HT-29 (cell line): ENCODE measurements around the gene RECK. TPM values are rescaled to one million over a fixed set of nuclear protein-coding genes. Genes with fewer than 3 reads are reported as not detected.
"Not testable (repeated sequence)": the region's sequence is repeated elsewhere in the genome, so short reads cannot be mapped to it uniquely, and the experiment has no call there.

Experiments
- DNase-seq: peaks from one replicate; pipeline ENCODE4 v3.0.0-alpha.2; 2015; ENCODE audit warnings: low spot score
- total RNA-seq: library from RNA; depleted of rRNA; stranded (reverse); fragments of >200 nt; shearing (Covaris generic); gene quantifications from 2 replicates; pipeline ENCODE4 v1.2.3, GENCODE V29; 2014; rRNA removed

Gene RECK, protein sequence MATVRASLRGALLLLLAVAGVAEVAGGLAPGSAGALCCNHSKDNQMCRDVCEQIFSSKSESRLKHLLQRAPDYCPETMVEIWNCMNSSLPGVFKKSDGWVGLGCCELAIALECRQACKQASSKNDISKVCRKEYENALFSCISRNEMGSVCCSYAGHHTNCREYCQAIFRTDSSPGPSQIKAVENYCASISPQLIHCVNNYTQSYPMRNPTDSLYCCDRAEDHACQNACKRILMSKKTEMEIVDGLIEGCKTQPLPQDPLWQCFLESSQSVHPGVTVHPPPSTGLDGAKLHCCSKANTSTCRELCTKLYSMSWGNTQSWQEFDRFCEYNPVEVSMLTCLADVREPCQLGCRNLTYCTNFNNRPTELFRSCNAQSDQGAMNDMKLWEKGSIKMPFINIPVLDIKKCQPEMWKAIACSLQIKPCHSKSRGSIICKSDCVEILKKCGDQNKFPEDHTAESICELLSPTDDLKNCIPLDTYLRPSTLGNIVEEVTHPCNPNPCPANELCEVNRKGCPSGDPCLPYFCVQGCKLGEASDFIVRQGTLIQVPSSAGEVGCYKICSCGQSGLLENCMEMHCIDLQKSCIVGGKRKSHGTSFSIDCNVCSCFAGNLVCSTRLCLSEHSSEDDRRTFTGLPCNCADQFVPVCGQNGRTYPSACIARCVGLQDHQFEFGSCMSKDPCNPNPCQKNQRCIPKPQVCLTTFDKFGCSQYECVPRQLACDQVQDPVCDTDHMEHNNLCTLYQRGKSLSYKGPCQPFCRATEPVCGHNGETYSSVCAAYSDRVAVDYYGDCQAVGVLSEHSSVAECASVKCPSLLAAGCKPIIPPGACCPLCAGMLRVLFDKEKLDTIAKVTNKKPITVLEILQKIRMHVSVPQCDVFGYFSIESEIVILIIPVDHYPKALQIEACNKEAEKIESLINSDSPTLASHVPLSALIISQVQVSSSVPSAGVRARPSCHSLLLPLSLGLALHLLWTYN
- total RNA-seq = not detected in 2 replicates

DNA sequence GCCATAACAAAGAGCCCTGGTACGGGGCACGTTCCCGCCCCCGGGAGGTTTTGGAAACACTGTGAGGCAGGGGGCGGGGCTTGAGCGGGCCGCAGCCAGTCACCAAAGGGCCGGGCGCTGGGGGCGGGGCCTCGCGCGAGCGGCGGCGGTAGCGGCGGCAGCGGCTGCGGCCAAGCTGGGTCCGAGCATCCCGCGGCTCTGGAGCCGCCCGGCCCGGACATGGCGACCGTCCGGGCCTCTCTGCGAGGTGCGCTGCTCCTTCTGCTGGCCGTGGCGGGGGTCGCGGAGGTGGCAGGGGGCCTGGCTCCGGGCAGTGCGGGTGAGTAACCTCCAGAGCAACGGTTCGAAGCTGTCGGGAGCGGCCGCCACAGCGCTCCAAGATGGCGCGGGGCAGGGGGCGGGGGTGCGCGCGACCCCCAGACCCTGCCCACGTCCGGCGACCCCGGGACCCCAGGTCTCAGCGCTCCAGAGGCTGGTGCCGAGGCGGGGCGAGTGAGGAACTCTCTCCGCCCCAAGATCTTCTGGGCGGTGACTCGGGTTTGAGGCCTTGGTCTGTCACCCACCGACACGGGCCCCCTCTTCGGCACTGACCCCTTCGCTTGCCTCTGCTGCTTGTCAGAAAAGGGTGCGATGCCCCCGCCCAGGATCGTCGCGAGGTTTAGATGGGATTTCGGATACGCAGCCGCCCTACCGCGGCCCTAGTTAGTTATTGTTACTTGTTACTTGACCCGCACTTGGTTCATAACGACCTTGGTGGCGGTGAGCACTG lies at the start of gene RECK:
Gene RECK (plus strand): TSS at position 134 of the 769 bp plus-strand sequence. CDS start 86 bp downstream, at position 220.
- DNase-seq = no peak

DNA sequence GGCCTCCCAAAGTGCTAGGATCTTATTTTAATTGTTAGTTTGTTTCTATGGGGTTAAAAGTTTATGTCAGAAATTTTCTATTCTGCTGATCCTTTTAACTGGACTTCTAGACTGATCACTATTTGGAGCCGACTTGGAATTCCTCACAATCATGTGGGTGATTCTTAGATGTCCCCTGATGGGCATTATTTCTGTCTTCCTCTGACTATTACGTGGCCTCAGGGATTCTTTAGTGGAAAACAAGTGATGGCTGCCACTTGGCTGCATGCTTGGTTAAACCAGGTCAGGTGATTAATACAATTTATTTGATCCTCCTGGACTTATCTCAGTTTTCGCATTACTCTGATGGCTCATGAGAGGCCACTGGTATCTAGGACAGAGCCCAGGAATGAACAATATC lies 46.6 kb upstream of the RECK start:
- DNase-seq = no peak

DNA sequence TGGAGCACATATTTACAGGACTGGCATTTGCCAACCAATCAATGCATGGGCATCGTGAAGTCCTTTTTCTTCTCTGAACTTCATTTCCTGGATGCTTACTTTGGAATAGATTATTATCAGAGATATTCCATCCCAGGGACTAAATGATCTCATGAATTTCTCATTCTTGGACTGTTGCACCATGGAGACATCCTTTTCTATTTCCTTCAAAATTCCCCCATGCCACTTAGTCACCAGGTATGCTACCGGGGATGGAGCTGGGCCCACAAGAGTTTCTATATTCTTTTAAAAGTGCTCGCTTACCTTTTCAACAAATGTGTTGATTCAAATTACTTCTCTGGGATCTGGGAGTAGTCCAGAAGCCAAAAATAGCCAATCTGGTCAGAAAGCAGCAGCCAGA lies 43.6 kb upstream of the RECK start:
- DNase-seq = not testable (repeated sequence)

DNA sequence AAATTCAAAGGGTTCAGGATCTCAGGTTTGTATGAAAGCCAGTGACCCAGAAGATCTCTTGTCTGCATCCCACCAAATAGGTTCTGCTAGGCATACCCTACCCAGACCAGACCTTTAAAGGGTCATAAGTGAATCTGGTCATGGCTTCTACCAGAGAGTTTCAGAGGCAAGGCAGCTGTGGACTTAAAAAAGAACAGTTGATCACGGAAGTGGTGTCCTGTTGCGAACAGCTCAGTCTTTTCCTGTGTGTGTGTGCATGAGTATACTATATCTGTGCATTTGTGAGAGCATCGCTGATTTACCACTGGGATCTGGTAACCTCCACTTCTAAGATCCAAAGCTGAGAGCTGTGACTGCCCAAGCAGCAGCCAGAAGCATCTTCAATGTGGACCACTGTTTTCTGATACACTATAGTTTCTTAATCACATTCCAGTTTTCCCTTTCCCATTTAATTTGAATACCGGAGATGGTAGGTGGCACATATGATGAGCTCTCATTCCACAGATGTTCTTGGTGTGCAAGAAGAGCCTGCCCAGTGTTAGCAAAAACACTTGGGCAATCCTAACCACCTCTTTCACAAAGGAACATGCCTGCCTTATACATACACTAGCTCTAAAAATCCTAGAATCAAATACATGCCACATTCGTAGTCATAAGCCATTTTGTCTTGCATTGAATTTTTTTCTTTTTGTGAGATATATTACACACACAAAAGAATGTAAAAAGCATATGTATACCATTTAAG lies 42.6 kb upstream of the RECK start:
- no peak for DNase-seq

DNA sequence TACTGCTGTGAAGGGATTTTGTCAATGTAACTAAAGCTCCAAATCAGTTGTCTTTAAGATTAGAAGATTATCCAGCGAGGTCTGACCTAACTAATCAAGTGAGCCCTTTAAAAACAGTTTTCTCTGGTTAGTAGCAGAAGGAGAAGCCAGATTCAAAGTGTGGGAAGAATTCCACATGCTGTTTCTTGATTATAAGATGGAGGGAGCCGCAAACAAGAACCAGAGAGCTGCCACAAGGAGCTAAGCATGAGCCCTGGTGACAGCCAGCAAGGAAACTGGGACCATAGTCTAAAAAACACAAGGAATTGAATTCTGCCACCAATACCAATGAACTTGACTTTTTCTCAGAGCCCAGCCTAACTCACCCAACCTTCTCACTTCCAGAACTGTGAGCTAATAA lies 41.8 kb upstream of the RECK start:
- DNase-seq = no peak

DNA sequence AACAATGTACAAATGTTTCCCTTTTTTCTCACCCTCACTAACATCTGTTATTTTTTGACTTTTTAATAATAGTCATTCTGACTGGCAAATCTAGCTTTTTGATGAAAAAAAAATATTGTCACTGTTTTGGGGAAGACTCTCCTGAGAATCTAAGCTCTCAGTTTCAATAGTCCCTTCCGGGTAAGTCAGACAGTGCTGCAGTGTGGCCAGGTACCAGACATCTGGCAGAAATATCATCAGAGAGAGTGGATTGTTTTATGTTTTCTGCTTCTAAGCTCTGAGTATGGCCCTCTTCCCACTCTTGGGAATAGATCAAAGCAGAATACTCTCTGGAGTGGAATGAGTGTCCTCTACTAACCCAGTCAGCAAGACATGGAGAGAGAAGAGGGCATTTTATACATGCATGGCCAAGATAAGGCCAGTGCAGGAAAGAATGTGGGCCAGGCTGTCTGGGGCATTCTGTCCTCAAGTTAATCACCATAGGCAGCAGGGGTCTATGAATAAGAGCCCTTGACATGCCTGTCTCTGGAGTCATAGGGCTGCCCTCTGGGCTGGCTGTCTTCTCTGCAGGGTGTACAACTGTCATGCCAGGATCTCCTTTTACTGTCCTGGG lies 40.2 kb upstream of the RECK start:
- DNase-seq = no peak

DNA sequence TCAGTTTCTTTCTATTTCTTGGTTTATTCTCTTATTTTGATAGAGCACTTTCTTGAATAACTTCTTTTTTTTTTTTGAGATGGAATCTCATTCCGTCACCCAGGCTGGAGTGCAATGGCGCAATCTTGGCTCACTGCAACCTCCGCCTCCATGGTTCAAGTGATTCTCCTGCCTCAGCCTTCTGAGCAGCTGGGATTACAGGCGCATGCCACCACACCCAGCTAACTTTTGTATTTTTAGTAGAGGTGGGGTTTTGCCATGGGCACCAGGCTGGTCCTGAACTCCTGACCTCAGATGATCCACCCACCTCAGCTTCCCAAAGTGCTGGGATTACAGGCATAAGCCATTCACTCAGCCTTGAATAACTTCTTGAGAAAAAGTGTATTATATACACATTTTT lies 39.7 kb upstream of the RECK start:
- not testable (repeated sequence) for DNase-seq

DNA sequence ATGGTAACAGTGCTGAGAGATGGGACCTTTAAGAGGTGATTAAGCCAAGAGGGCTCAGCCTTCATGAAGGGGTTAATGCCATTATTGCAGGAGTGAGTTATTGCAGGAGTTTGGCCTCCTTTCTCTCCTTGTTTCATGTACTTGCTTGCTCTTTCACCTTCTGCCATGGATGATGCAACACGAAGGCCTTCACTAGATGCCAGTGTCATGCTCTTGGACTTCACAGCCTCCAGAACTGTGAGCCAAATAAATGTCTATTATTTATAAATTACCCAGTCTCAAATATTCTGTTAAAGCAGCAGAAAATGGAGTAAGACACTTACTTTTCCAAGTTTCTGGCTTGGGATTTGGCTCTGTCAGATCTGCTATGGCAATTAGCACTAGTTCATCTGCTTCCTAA lies 38.4 kb upstream of the RECK start:
- no peak for DNase-seq

DNA sequence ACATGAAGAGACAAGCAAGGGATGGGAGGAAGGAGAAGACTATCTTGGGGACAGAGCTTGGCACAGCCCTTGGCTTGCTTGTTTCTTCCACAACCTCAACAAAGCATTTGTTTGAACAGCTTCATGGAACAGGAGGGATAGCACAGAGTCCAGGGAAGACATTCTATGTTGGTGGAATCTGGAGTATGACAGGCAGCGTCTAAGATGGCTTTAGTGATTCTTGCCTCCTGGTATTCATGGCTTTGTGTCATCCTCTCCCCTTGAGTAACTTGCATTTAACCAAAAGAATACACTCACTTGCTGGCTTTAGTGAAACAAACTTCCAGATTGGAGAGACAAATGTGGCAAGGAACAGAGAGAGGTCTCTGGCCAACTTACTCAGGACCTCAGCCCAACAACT lies 30.8 kb upstream of the RECK start:
- no peak for DNase-seq

DNA sequence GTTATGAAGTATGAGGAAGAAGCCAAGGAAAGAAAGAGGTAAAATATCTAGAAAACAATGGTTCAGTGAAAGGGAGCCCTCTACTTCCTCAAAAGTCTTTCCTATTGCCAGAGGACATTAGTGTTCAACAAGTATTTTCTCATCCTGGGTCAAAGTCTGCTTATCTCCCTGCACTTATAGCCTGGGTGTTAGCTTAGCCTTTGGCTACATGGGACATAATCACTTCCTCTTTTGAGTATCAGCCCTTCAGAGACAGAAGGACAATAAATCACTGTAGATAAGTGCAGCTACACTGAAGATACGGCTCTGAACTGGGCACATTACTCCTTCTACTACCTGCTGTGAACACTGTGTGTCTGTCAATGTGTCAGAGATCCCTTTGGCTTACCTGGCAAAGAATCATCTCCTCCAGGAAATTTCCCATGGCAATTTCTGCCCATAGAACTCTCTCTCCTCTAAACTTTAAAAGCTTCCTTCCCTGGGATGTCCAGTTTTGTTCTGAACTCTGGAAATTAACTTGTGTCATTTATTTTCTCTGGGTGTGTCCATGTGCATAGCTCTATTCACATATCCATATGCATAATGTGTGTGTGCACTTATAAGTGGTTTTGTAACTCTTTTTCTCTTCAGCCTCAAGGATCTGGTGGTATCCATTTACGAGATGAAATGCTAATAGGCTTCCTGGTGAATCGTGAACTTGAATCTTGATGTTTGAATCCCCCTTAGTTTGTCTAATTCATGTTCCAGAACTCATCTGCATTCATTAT lies 30.0 kb upstream of the RECK start:
- DNase-seq = peak; percentile 41

DNA sequence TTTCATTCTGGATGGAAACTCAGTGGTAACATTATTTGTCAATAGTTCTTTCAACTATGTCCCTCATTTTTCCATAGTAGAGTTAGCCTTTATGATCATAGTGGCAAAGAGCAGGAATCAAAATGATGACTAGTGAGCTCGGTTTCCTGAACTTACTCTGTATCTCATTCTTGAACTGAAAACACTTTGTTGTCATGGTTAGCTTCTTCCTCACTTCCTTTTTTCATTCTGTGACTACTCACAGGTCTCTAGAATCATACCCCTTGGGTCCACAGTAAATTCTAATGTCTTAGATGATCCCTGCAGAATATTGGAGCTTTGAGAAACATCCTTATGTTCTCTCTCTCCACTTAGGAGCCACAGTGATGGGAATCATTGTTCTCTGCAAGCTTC lies 29.4 kb upstream of the RECK start:
- DNase-seq = no peak

DNA sequence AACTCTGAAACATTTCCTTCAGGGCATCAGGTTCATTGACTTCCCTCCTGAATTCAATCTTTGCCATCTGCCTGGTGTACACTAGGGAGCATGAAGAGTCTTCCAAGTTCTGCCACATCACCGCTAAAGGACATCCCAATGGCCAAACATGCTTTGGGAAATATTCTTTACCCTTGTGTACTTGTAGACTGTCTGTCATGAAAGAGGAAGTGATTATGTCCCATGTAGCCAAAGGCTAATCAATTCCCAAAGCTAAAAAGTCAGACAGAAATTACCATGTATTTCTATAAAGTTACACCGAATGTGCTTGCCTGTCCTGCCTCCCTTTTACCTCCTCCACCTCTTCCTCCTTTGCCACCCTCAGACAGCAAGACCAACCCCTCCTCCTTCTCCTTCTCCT lies 28.9 kb upstream of the RECK start:
- DNase-seq = no peak

DNA sequence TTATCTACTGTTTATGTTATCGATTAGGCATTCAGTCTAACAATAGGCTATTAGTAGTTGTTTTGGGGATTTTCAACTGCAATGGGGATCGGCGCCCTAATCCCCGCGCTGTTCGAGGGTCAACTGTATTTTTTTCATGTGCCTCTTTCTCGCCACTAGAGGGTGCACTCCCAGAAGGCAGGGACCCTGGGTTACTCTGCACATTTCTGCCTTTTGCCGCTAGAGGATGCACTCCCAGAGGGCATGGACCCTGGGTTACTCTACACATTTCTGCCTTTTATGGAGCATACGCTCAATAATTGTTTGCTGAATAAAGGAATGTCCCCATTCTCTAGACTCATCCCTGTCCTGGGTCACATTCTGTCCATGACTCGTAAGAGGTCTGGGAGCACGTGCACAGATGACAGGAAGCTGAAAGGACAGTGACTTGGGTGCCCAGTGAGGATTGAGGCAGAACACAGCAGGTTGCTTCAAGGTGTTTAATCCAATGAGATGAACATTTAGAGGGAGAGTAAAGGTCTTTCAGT lies 27.9 kb upstream of the RECK start:
- peak; percentile 73 for DNase-seq

DNA sequence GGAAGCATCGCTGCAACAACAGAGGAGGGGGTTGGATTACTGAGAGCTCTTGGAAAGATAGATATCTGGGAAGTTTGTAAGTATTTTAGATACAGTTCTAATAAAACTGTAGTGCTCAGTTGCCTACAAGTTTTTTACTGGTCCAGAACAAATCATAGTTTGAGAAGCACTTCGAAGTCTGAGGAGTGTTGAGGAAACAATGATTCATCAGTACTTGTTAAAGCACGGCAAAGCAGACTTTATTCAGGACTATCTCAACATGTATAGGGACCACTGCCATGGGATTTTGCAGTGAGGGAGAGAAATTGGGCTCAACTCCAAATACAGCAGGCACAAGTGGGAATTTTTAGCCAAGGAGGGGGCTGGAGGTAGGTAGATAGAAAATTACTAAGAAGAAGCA lies 25.3 kb upstream of the RECK start:
- DNase-seq = no peak

DNA sequence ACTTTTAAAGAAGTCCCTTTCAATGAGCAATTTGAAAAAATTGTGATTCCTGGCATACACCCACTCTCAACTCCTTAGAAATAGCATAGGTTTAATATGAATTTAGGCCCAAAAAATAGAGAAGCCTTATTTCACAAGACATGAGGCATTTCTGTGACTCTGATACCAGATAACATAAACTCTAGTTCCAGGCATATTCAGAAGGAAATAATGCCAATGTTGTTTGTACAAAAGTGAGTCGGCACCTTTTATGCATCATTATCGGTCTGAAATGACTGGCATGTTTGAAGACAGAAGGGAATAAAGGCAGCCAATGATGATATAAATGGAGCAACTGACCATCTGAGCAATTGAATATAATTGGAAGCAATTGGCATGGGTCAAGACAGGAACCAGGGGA lies 19.4 kb upstream of the RECK start:
- DNase-seq = no peak

DNA sequence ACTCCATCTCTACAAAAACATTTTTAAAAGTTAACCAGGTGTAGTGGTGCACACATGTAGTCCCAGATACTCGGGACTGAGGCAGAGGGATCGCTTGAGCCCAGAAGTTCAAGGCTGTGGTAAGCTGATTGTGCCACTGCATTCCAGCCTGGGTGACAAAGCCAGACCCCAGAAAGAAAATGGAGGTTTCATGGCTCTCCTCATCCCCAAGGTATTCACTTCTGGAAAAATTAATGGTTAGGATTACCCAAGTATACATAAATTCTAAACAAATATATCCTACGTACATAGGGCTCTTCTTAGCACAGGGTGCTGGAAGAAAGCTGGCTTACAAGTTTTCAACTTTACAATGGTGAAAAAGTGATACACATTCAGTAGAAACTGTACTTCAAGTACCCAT lies 18.6 kb upstream of the RECK start:
- no peak for DNase-seq

DNA sequence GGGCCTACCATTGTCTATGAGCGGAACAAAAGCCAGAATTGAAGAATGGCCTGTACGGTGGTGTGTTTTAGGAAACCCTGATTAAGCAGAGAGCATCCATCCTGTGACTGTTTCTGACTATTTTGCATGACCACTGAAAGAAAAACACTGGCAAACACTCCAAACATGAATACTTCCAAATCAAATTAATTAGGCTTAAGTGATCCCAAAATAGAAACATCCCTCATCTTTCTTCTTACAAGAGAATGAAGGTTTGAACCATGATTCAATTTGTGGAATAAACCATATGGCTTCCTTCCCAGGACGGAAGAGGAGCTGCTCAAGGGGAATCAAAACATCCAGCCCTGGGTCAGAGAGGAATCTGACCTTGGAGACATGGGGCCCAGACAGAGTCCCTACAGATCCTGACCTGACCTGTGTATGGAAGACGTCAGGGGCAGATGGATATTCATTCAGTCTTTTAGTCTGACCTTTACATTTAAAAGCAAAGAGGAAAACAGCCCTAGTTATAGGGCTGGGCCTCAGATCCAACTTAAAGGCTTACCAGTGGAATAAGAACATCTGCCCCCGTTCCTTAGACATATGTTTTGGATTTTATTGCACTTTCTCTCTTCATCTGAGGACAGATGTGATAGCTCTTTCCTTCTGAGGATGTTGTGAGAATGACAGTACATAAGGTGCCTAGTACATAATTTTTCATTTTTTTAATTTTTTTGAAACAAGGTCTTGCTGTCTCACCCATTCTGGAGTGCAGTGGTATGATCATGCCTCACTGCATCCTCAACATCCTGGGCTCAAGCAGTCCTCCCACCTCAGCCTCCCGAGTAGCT lies 17.6 kb upstream of the RECK start:
- no peak for DNase-seq

DNA sequence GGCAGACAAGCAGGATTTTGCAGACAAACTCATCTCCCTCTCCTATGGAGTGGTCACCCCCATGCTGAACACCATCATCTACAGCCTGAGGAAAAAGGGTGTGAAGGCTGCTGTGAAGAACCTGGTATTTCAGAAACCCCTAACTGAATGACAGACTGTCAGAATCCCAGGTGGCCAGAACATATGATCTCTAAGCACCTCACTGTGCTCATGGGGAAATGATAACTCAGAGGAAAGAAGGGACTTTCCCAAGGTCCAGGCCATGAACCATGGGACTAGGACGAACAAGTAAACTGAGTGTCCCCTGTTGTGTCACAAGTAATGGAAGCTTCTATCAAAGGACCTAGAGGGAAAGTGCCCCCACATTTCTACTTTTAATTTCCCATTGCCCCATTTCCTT lies 14.7 kb upstream of the RECK start:
- no peak for DNase-seq
